Fibroblast of lung (primary cell): ENCODE data around the gene MED7. TPM values are rescaled to one million over a fixed set of nuclear protein-coding genes. Genes with fewer than 3 reads are reported as not detected.

Experiments used
- DNase-seq, 2 donors: peaks; one replicate each; pipeline versions ENCODE4 v3.0.0 to v3.0.0-alpha.2; 2010; ENCODE audit warnings: low read depth in 2 of 2
- H2AFZ ChIP-seq: 2 replicates; pipeline ENCODE4 v1.5.1; 2012; ENCODE audit warnings: low read length, control low read depth, inconsistent platforms
- H3K27ac ChIP-seq: 2 replicates; pipeline ENCODE4 v1.5.1; 2011; ENCODE audit warnings: low read length, control low read depth; ENCODE audit not compliant: insufficient read depth
- H3K27me3 ChIP-seq: 2 replicates; pipeline ENCODE4 v1.5.1; 2011; ENCODE audit warnings: mild to moderate bottlenecking, low read length; ENCODE audit not compliant: control insufficient read depth, insufficient read depth
- H3K36me3 ChIP-seq: 2 replicates; pipeline ENCODE4 v1.5.1; 2011; ENCODE audit warnings: low read length; ENCODE audit not compliant: control insufficient read depth, insufficient read depth
- H3K4me1 ChIP-seq: 2 replicates; pipeline ENCODE4 v1.5.1; 2011; ENCODE audit warnings: low read length; ENCODE audit not compliant: control insufficient read depth, insufficient read depth; ENCODE audit errors: extremely low read depth
- H3K4me2 ChIP-seq: 2 replicates; pipeline ENCODE4 v1.5.1; 2011; ENCODE audit warnings: low read length, control low read depth; ENCODE audit not compliant: insufficient read depth; ENCODE audit errors: extremely low read depth
- H3K4me3 ChIP-seq, 4 experiments: fragments of 200-600 bp in 1 of 4; sonication (generic) in 1 of 4; replicated peaks in 1 of 4; 2 replicates each; pipeline ENCODE4 v1.5.1; 2011 to 2016; ENCODE audit warnings: low read length in 4 of 4, low read depth in 3 of 4, mild to moderate bottlenecking in 3 of 4, control low read depth in 2 of 4, inconsistent platforms in 1 of 4, mixed read lengths in 1 of 4; ENCODE audit not compliant: insufficient read depth in 1 of 4; ENCODE audit errors: control extremely low read depth in 1 of 4
- H3K79me2 ChIP-seq: 2 replicates; pipeline ENCODE4 v1.5.1; 2012; ENCODE audit warnings: mild to moderate bottlenecking, low read length, inconsistent platforms; ENCODE audit not compliant: control insufficient read depth, insufficient read depth
- H3K9ac ChIP-seq: 2 replicates; pipeline ENCODE4 v1.5.1; 2011; ENCODE audit warnings: mild to moderate bottlenecking, low read length, control low read depth; ENCODE audit not compliant: insufficient read depth
- H3K9me3 ChIP-seq: 2 replicates; pipeline ENCODE4 v1.5.1; 2012; ENCODE audit warnings: low read depth, low read length; ENCODE audit not compliant: control insufficient read depth, insufficient read depth
- H4K20me1 ChIP-seq: 2 replicates; pipeline ENCODE4 v1.5.1; 2011; ENCODE audit warnings: low read length; ENCODE audit not compliant: control insufficient read depth, insufficient read depth; ENCODE audit errors: extremely low read depth
- EZH2 ChIP-seq: IDR thresholded peaks from 2 replicates; pipeline ENCODE4 v1.5.1; 2012; ENCODE audit warnings: low read length, control low read depth, mild to moderate bottlenecking; ENCODE audit errors: missing control alignments
- polyA minus RNA-seq: library from RNA; depleted of rRNA, polyadenylated mRNA; stranded (reverse); fragments of >200 nt; gene quantifications from 2 replicates; pipeline ENCODE4 v1.2.3, GENCODE V29; 2011; ENCODE audit warnings: low replicate concordance
- polyA plus RNA-seq, 2 donors: library from polyadenylated mRNA; depleted of rRNA in 1 of 2; stranded (reverse) in 1 of 2; unstranded in 1 of 2; fragments of >200 nt; gene quantifications; 2 replicates each; pipeline ENCODE4 v1.2.1, GENCODE V29; 2011 to 2012; ENCODE audit warnings: missing spikeins in 1 of 2
- total RNA-seq: library from RNA; depleted of rRNA; stranded (reverse); fragments of >200 nt; gene quantifications from 2 replicates; pipeline ENCODE4 v1.2.1, GENCODE V29; 2014
- TF ChIP-seq, protein P1 (sequence below), 2 donors: IDR thresholded peaks in 1 of 2; conservative IDR thresholded peaks in 1 of 2; 1 replicate in 1 of 2; 2 replicates in 1 of 2; pipeline ENCODE4 v1.5.1; 2011 to 2012; ENCODE audit warnings: low read length in 2 of 2, control low read depth in 1 of 2, inconsistent platforms in 1 of 2, low read depth in 1 of 2, mild to moderate bottlenecking in 1 of 2

MED7 gene, protein sequence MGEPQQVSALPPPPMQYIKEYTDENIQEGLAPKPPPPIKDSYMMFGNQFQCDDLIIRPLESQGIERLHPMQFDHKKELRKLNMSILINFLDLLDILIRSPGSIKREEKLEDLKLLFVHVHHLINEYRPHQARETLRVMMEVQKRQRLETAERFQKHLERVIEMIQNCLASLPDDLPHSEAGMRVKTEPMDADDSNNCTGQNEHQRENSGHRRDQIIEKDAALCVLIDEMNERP
- total RNA-seq (9.8 and 11.4 TPM in 2 replicates), polyA plus RNA-seq (15.1 and 17.5 TPM in 2 replicates), polyA minus RNA-seq (0.24 and 2.8 TPM in 2 replicates)
- polyA plus RNA-seq (2012): 13.3 and 14.3 TPM in 2 replicates

GRCh38 chr5:157142317-157143126 lies at the start of gene MED7:
MED7 (minus strand) TSS chr5:157142865; CDS start chr5:157139431, 3,434 bp downstream.
- Histone ChIP-seq H3K79me2 (peaks cover 27% of the 10 kb centered on the region), H3K9me3 (no peaks in the 10 kb centered on the region), H3K27ac (peak within 1 kb of the TSS; percentile 88), H3K27me3 (no peaks in the 10 kb centered on the region), H3K36me3 (no peaks in the 10 kb centered on the region), H3K4me3 (peak within 1 kb of the TSS; percentile 62 to 96 (median 74)), H2AFZ (peak within 1 kb of the TSS; percentile 86), H3K9ac (peak within 1 kb of the TSS; percentile 87), H3K4me1 (no peaks in the 10 kb centered on the region), H3K4me2 (peak within 1 kb of the TSS; percentile 77), H4K20me1 (no peaks in the 10 kb centered on the region)
- TF ChIP-seq, protein P1, sequence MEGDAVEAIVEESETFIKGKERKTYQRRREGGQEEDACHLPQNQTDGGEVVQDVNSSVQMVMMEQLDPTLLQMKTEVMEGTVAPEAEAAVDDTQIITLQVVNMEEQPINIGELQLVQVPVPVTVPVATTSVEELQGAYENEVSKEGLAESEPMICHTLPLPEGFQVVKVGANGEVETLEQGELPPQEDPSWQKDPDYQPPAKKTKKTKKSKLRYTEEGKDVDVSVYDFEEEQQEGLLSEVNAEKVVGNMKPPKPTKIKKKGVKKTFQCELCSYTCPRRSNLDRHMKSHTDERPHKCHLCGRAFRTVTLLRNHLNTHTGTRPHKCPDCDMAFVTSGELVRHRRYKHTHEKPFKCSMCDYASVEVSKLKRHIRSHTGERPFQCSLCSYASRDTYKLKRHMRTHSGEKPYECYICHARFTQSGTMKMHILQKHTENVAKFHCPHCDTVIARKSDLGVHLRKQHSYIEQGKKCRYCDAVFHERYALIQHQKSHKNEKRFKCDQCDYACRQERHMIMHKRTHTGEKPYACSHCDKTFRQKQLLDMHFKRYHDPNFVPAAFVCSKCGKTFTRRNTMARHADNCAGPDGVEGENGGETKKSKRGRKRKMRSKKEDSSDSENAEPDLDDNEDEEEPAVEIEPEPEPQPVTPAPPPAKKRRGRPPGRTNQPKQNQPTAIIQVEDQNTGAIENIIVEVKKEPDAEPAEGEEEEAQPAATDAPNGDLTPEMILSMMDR (conservative IDR thresholded peaks at IDR 0.05 in 1 of 2, IDR thresholded peaks at IDR 0.05 in 1 of 2; ENCODE audit: low read depth in 1 of 2, low read length in 2 of 2): no peak
- TF ChIP-seq EZH2: no peak
- DNase-seq: peak; percentile 100

DNA sequence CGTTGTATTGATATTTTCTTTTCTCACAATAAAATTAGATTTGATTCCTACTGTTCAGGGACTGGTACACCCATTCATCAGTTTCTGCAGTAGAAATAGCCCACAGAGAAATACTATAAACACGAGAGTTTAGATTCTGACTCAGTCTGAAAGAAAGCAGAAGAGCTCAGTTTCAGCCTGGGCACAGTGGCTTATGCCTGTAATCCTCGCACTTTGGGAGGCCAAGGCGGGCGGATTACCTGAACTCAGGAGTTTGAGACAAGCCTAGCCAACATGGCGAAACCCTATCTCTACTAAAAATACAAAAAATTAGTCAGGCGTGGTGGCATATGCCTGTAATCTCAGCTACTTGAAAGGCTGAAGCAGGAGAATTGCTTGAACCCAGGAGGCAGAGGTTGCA lies 46.6 kb upstream of the MED7 start:
- no peaks in the 10 kb centered on the region for H3K79me2 ChIP-seq
- no peaks in the 10 kb centered on the region for H3K9me3 ChIP-seq
- no peak for DNase-seq
- no peak overlapping the region for H3K27ac ChIP-seq
- no peaks in the 10 kb centered on the region for H3K36me3 ChIP-seq
- H3K4me3 ChIP-seq: no peak overlapping the region
- H3K27me3 ChIP-seq: no peaks in the 10 kb centered on the region
- H2AFZ ChIP-seq: no peak overlapping the region
- H3K9ac ChIP-seq: no peak overlapping the region
- H3K4me2 ChIP-seq: no peak overlapping the region
- no peaks in the 10 kb centered on the region for H4K20me1 ChIP-seq
- TF ChIP-seq, protein P1 (conservative IDR thresholded peaks at IDR 0.05 in 1 of 2, IDR thresholded peaks at IDR 0.05 in 1 of 2; ENCODE audit: low read depth in 1 of 2, low read length in 2 of 2): no peak
- no peak for TF ChIP-seq EZH2
- H3K4me1 ChIP-seq: no peaks in the 10 kb centered on the region

- Histone ChIP-seq H3K4me2 (no peak overlapping the region), H3K9ac (no peak overlapping the region), H3K4me3 (no peak overlapping the region), H3K79me2 (no peaks in the 10 kb centered on the region), H3K36me3 (no peaks in the 10 kb centered on the region), H3K4me1 (no peaks in the 10 kb centered on the region), H3K9me3 (no peaks in the 10 kb centered on the region), H2AFZ (no peak overlapping the region), H3K27ac (no peak overlapping the region), H4K20me1 (no peaks in the 10 kb centered on the region), H3K27me3 (no peaks in the 10 kb centered on the region)
- no peak for DNase-seq
- TF ChIP-seq, protein P1 (conservative IDR thresholded peaks at IDR 0.05 in 1 of 2, IDR thresholded peaks at IDR 0.05 in 1 of 2; ENCODE audit: low read depth in 1 of 2, low read length in 2 of 2): no peak
- TF ChIP-seq EZH2: no peak
These were observed 45.6 kb upstream of the MED7 start for GRCh38 chr5:157188270-157188669.
